Stimulated activated CD4-positive, alpha-beta T cell treated with anti-CD3 and anti-CD28 coated beads, Interleukin-2, amount 100 ng/mL, for 24 hours (primary cell): Measurements from ENCODE around the gene RASD1.
A peak's percentile ranks its signal among the peaks of the same experiment; 100 is the strongest.
"Not testable (repeated sequence)": the region's sequence is repeated elsewhere in the genome, so short reads cannot be mapped to it uniquely, and the experiment has no call there.

Experiments
- DNase-seq, 2 donors: peaks; one replicate each; pipeline ENCODE4 v3.0.0-alpha.2; 2020

The RASD1 gene

DNA sequence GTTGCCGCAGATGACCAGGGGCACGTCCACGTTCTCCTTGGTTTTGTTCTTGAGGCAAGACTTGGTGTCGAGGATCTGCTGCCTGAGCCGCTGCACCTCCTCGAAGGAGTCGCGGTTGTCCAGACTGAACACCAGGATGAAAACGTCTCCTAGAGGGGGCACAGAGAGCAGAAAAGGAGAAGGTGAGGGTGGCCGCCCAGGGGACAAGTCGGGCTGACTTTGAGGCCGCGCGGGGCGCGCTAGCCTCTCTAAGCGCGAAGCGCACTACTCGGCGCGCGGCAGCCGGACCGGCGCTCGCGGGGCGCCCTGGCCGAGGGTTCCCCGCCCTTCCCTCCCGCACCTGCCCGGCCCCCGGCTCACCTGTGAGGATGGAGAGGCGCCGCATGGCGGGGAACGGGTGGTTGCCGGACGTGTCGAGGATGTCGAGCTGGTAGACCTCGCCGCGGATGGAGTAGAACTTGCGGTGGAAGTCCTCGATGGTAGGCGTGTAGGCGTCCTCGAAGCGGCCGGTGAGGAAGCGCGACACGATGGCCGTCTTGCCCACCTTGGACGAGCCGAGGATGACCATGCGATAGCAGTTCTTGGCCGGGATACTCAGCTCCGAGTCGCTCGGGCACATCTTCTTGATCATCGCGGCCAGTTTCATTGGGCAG, 533 bp downstream of the RASD1 start:
- DNase-seq = peak; percentile 31 to 34

DNA sequence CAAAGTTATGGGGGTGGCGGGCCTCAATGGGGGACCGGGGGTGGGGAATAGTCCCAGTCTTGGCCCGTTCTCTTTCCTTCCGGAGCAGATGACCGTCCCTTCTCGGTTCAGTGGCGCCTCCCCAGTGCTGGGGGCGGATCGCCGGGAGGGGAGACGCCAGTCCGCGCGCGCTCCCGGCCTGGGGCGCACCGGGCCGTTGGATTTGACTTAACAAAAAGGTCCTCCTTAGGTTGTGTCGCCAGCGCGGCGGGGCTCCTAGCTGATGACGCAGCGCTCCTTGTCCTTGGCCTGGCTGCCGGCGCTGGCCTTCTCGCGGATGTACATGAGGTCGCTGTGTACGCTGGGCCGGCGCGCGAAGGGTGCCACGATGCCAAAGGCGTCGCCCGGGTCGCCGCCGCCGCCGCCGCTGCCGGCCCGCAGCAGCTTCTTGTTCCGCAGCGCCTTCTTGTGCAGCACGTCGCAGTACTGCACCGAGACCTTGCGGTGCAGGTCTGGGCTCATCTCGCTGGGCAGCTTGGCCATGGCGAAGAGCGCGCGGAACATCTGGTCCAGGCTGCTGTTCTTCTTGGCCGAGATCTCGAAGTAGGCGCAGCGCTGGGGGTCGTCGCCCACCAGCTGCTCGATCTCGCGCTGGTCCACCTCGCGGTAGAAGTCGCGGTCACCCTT, 1.2 kb downstream of the RASD1 start:
- DNase-seq = peak in 1 of 2 donors; percentile 39

DNA sequence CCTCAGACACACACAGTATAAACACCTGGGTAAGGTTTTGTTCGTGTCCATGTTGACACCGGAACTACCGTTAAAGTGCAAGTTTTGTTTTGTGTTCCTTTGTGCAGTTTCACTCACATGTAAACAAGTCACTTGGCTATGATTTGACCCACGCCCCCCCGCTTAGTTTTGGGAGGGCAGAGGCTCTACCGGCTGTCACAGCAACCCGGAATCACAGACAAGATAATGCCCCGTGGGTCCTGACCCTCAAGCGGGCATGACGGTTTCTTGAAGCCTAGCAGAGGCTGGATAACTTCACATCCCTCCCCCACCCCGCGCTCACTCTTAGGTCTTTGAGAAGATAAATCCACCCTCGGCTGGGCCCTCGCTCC, 1.7 kb downstream of the RASD1 start:
- no peak for DNase-seq

DNA sequence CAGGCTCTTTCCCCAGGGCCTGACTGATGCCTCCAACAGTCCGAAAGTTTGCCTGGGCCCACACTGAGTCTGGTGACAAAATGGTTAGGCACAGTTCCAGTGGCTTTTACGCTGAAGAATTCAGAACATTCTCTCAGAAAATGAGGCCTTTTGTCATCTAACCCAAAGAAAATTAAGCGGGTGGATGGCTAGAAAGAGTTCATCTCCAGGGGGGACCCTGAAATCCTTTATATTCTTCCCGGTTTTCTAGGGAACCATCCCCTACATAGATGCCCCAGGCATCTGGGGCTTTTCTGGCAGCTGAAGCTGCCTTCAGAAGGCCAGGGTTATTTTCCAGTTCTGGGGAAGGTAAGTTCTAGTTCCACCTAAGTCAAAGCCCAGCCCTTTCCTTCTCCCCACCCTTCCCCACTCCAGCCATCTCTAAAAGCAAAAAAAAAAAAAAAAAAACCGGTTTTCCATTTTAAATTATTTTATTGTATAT, 2.2 kb downstream of the RASD1 start:
- no peak for DNase-seq

DNA sequence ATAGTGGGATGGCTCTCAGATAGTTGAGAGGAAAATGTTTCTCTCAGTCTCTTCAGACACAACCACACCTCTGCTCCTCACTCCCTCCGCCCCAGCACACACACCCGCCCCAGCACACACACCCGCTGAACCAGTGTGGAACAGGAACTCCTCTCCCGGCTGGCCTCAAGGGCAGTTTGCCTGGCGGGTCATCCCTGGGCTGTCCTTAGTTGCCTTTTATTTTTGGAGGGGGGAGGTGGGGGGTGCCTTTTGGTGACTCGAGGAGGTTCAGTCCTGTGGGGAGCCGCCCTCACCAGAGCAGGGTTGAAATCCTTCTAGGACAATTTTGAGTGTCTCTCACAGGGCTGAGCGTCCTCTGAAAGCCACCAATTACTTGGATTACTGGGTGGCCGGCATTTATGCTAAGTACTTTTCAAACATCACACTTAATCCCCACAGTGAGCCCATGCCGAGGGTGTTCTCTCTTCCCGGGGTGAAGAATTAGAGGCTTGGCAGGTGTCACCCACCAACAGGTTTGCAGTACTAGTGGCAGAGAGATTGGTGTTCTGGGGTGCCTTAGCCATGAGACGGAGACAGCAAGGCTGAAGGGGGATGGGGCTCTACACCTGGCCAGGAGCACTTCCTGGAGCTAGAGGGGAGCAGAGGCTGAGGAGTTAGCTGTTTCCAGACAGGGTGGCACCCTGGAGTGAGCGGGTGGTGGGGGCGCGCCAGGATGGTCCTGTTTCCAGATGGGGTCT, 2.8 kb downstream of the RASD1 start:
- DNase-seq = no peak

DNA sequence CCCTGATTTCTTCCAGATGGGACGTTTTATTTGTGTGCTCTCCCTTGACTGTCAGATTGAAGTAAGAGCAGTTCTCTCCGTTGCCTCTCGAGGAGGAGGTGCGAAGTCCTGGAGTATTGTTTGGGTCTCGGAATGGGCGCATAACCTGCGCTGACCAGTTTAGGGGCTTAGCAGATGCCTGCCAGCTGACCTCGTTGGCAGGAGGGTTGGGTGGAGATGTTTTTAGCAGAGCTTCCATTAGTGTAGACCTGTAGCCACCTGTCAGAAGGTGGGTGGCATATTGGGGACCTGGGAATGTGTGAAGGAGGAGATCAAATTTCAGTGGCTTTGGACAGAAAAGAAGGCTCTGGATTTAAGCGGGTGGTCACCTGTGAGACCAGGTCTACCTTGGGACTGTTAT, 3.6 kb downstream of the RASD1 start:
- no peak for DNase-seq

DNA sequence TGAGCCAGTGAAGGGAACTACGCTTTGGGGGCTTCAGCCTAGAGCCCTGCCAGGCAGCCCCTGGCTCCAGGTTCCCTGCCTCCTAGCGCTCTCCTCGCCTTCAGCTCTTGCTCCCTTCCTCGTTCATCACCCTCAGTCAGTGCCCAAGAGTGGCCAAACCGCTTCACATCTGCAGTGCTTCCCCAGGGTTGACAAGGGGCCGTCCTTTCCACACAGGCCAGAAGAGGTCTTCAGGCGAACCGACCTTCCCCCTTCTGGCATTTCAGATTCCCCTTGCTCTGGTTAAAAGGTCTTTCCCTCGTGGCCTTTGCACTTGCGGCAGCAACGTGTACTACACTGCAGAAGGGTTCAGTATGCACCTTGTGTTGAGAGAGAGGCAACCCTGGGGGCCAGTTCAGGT, 4.1 kb downstream of the RASD1 start:
- no peak for DNase-seq

DNA sequence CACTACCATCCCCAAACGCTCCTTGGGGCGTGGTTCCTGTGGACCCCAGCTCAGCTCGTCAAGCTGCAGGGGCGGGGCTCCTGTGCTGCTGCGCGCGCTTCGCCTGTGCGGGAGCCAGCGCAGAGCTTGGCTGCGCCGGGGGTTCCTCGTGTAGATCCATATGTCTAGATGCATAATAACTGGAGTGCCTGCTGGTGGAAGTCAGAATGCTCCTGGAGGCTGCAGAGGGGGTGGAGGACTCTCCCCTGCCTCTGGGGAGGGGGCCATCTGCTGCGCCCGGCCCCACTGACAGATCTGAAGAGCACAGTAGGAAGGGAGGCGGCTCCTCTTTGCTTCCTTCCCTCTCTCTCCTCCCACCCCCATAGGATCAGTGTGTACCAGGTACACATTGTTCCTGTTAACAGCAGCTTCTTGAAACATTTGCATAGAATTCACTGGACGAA, 4.6 kb downstream of the RASD1 start:
- no peak for DNase-seq

DNA sequence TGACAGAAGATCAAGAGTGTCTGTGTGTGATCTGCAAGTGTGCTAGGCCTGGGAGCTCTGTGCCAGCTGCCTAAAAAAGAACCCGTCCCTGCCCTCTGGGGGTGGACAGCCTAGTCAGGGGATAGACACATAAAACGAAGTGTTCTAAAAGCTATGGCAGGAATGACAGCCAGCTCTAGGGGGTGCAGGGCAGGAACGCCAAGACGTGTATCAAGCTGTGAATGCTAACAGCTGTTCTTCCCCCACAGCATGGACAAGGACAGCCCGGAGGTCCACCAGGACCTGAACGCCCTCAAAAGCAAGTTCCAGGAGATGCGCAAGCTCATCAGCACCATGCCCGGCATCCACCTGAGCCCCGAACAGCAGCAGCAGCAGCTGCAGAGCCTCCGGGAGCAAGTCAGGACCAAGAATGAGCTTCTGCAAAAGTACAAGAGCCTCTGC, 5.1 kb downstream of the RASD1 start:
- no peak for DNase-seq

DNA sequence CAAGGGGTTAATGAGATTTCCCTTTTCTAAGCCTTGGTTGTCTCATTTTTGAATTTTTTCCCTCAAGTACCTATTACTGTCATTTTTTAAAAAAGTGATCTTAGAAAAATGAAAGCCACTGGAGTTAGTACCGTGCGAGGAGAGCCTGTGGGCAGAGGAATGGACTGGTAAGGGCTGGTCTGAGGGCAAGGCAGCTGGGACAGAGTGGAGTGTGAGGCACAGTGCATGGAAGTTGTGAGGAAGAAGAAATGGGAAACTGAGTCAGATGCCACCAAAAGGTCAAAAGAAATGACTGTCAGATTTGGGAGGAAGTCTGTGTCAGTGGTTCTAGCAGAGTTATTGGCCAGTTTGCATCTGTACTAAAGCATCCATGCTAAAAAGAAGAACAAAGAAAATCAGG, 8.2 kb downstream of the RASD1 start:
- DNase-seq = no peak

DNA sequence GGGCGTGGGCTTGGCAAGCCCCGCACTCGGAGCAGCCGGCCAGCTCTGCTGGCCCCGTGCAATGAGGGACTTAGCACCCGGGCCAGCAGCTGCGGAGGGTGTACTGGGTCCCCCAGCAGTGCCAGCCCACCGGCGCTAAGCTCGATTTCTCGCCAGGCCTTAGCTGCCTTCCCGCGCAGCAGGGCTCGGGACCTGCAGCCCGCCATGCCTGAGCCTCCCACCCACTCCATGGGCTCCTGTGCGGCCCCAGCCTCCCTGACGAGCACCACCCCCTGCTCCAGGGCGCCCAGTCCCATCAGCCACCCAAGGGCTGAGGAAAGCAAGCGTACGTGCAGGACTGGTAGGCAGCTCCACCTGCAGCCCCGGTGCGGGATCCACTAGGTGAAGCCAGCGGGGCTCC, 9.8 kb downstream of the RASD1 start:
- not testable (repeated sequence) for DNase-seq

DNA sequence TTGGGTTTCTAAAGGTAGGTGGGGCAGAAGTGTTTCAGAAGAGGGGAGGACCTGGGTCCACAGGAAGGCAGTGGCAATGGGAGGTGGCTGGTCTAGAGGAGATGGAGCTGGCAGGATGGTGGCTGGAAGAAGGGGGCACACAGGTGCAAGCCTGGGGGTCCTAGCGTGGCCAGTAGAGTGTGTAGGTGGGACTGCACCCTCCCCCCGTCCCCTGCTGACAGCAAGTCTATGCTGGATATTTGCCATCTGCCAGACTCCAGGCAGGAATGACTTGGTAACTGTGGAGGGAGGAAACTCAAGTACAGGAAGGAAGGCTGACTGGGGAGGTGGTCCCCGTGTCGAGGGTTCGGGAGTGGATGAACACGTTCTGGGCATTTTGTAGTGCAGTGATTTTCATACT, 10.8 kb downstream of the RASD1 start:
- DNase-seq = no peak

DNA sequence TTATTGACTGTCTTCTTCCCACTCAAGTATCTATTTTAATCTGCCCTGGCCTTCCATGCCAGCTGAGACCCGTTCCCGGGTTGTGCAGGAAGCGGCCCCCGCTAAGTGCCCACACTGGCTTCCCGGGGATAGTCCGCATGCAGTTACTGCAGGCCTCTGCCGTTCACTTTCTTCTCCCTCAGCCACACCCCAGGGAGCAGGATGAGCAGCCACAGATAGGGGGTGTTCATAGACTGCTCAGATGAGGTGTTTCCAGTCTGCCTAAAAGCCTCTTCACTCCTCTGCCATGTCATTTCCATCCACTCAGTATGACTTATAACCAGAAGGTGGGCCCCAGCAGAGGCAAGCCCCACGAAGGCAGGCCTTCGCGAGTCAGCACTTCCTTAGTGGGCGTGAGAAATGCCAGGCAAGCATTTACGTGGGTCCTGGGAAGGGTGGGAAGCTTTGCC, 11.7 kb downstream of the RASD1 start:
- DNase-seq = peak; percentile 36 to 57

DNA sequence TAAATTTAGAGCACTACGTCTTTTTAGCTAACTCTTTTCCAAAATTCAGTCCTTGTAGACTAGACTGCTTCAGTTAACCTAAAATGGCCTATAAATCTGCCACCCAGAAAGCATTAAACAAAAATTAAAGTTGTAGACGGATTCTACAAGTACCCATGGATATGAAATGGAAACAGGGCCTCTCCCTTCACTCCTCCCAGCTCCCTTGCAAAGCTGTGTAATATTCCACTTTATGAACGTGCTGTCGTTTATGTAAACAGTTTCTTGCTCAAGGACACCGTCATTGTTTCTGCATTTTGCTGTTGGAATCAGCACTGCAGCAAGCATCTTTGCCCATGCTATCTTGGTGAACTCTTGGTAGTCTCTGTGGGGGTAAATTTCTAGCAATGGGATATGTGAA, 14.3 kb downstream of the RASD1 start:
- DNase-seq = no peak

DNA sequence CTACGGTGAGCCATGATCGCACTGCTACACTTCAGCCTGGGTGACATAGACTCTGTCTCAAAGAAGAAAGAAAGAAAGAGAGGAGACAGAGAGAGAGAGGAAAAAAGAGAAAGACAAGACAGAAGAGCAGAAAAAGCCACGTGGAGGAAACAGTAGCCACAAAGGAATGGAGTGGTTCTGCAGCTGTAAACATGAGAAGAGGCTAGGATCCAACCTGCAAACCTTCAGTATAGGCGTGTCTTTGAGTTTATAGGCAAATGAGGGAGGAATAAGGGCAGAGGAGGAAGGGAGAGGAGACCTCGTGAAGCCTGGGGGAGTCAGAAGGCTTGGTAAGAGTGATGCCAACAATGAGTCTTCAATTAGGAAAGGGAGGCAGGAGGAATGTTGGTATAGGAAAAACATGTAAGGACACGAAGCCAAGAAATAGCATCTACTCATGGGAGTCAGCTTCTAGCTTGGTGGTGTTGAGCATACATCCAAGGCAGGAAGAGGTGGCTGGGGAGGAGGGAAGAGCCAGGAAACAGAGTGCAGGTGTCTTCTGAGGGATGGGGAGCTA, 15.5 kb downstream of the RASD1 start:
- no peak for DNase-seq

DNA sequence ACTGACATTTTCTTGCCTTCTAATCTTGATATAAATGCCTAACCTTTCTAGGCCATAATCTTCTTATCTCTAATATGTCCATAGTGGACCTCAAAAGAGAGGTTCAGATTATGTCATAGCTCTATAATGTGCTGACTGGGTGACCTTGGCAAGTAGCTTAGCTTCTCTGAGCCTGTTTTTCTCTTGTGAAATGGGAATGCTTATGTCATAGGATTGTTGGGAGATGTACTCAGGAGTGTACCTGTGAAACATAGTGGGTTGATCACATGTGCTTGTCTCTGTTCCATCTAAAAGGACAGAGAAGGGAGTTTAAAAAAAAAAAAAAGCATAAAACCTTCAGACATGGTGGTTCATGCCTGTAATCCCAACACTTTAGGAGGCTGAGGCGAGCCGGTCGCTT, 17.0 kb downstream of the RASD1 start:
- DNase-seq = no peak

DNA sequence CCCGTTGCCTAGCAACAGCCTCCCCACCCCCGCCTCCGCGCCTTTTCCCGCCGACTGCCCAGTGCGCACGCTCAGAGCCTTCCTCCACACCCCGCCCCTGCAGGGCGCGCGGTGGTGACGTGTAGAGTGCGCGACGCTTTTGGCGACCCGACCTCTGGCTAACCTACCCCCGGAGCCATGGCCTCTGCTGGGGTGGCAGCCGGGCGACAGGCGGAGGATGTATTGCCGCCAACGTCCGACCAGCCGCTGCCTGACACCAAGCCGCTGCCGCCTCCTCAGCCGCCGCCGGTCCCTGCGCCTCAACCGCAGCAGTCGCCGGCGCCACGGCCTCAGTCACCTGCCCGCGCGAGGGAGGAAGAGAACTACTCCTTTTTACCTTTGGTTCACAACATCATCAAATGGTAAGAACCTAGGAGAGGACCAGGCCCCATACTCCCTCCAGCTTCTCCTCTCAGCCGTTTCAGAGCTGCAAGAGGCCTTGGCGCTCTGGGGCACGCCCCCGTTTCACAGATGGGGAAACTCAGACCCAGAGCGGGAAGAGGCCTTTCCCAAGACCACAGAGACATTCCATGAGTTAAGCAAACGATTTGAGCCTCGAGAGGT, 19.2 kb downstream of the RASD1 start, which contains the start of gene MED9:
Gene MED9 (plus strand): TSS at position 136 of the 603 bp plus-strand sequence. CDS start 42 bp downstream, at position 178.
- peak; percentile 96 for DNase-seq

DNA sequence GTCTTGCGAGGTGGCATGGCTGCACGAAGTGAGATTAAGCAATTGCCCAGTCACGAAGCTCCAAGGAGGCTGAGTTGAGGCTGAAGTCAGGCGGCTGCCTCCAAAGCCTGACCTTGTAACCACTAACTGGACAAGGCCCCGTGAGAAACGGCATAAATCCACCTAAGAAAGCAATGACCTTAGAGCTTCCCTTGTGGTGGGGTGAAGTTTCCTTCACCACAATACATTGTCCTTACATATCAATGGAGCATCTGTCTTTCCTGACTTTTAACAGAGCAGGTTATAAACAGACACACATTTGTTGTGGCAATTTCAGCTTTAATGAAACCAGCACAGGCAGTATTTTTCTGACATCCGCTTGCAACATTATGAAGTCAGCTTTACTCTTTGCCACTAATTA, 21.9 kb downstream of the RASD1 start:
- DNase-seq = no peak

DNA sequence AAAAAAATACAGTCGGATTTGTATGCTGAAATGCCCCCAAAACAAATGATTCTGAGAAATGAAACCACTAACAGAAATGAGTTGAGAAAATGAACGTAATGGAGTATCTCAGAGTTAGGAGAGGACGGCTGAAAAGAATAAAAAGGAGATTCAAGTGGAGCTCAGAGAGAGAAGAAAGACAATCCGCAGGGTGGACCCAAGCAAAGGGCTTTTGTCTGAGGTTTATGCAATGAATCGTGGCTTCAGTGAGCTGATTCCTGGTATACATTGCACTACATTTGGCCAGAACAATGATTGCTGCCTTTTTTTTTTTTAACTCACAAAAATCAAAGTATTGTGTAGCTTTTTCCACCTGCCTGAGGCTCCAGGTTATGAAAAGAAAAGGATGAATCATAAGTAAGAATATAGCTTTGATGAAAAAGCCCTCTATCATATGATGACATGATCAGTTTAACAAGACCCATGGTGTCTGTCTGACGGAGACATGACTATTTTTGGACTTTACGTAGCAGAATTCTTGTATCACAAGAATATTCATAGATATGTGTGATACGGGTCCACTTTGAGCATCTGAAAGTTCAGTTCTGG, 23.8 kb downstream of the RASD1 start:
- no peak for DNase-seq

DNA sequence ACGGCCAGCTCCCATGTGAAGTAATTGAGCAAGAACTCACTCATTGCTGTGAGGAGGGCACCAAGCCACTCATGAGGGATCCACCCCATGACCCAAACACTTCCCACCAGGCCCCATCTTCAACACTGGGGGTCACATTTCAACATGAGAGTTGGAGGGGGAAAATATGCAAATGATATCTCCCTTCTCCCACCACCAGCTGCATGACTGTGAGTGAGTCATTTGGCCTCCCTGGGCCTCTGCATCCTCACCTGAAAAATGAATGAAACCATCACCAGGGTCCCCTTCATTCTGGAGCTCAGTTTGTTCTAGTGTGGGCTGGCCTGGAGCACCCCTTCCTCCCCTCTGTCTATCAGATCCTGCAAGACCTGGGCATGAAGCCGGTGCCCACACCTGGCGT, 26.2 kb downstream of the RASD1 start:
- no peak for DNase-seq

DNA sequence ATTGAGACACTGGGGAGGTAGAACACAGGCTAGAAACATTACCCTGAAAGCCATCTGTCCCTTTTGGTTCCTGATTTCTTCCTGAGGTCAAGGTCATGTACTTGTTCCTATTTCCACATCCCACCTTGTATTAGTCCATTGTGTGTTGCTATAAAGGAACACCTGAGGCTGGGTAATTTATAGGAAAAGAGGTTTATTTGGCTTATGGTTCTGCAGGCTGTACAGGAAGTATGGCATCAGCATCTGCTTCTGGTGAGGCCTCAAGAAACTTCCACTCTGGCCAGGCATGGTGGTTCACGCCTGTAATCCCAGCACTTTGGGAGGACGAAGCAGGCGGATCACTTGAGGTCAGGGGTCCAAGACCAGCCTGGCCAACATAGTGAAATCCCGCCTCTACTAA, 26.8 kb downstream of the RASD1 start:
- DNase-seq = no peak

DNA sequence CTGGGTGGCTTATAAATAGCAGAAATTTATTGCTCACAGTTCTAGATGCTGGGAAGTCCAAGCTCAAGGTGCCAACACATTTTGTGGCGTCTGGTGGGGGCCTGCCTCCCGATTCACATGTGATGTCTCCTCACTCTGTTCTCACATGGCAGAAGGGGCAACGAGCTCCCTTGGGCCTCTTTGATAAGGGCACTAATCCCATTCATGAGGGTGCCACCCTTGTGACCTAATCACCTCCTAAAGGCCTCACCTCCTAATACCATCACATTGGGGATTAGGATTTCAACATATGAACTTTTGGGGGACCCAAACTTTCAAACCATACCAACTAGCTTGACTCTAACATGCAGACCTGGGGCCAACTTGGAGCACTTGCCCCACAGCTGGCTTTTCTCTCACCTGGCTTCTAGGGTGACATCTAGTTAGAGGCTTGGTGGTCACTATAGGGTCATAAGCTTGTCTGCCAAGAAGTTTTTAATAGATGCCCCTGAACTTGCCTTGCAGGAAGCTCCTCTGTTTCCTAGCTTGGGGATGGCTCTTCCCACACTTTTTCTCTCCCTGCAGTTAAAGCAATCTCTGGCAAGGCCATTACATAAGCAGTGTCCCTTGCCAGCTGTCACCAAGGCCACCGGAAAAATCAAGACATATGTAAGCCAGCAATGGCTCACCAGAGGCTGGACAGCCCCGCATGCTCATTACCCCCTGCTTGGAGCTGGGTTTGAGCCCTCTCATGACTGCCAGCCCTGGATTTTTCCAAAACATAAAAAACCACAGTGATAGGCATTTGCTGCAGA, 27.8 kb downstream of the RASD1 start:
- DNase-seq = no peak
